IPS-11a (cell line): ENCODE results near the gene MFRP.
A peak's percentile ranks its signal among the peaks of the same experiment; 100 is the strongest.

ENCODE experiments used
- H3K4me3 ChIP-seq: one replicate; pipeline ENCODE4 v1.5.1; 2013; ENCODE audit warnings: low read depth, low read length, control low read depth

Gene MFRP

GRCh38 chr11:119359365-119360214, 13.1 kb upstream of the MFRP start:
- no peak overlapping the region for H3K4me3 ChIP-seq

- no peak overlapping the region for H3K4me3 ChIP-seq
These were observed 10.6 kb upstream of the MFRP start for GRCh38 chr11:119357074-119357473.

- H3K4me3 ChIP-seq, result peak overlapping the region; percentile 50
These were observed 10.0 kb upstream of the MFRP start for GRCh38 chr11:119356349-119357031.

GRCh38 chr11:119355091-119355843, 8.8 kb upstream of the MFRP start:
- H3K4me3 ChIP-seq, result no peak overlapping the region

- no peak overlapping the region for H3K4me3 ChIP-seq
These were observed 6.4 kb upstream of the MFRP start for GRCh38 chr11:119352857-119353260.

GRCh38 chr11:119351232-119351631, 4.7 kb upstream of the MFRP start:
- H3K4me3 ChIP-seq, result no peak overlapping the region

- no peak overlapping the region for H3K4me3 ChIP-seq
These were observed 3.8 kb upstream of the MFRP start for GRCh38 chr11:119350302-119350701.

- H3K4me3 ChIP-seq, result no peak overlapping the region
These were observed 1.6 kb upstream of the MFRP start for GRCh38 chr11:119347940-119348605.

- no peak overlapping the region for H3K4me3 ChIP-seq
These were observed 737 bp upstream of the MFRP start for GRCh38 chr11:119347242-119347641.

GRCh38 chr11:119345685-119346084, 820 bp downstream of the MFRP start:
- no peak overlapping the region for H3K4me3 ChIP-seq

GRCh38 chr11:119344291-119345010, 2.1 kb downstream of the MFRP start:
- H3K4me3 ChIP-seq, result no peak overlapping the region

- H3K4me3 ChIP-seq, result no peak overlapping the region
These were observed 2.8 kb downstream of the MFRP start for GRCh38 chr11:119343726-119344125.

- no peak overlapping the region for H3K4me3 ChIP-seq
These were observed 4.0 kb downstream of the MFRP start for GRCh38 chr11:119342362-119343130.

GRCh38 chr11:119342023-119342300, 4.5 kb downstream of the MFRP start:
- H3K4me3 ChIP-seq, result no peak overlapping the region

GRCh38 chr11:119341222-119342022, 5.1 kb downstream of the MFRP start:
- H3K4me3 ChIP-seq, result no peak overlapping the region

GRCh38 chr11:119340335-119341221, 5.9 kb downstream of the MFRP start, which contains the start of gene C1QTNF5:
Gene C1QTNF5, minus strand, starts transcription at chr11:119340883. Its CDS starts 486 bp downstream, at chr11:119340397.
- peak within 1 kb of the TSS; percentile 33 for H3K4me3 ChIP-seq

- peak overlapping the region; percentile 33 for H3K4me3 ChIP-seq
These were observed 6.7 kb downstream of the MFRP start for GRCh38 chr11:119339589-119340334.
